ENCODE measurements around the gene C5orf15. TPM values are rescaled to one million over a fixed set of nuclear protein-coding genes. Genes with fewer than 3 reads are reported as not detected.

Gene C5orf15
- polyA plus RNA-seq, 1 donor from 2014 or later = 72.3 TPM

DNA sequence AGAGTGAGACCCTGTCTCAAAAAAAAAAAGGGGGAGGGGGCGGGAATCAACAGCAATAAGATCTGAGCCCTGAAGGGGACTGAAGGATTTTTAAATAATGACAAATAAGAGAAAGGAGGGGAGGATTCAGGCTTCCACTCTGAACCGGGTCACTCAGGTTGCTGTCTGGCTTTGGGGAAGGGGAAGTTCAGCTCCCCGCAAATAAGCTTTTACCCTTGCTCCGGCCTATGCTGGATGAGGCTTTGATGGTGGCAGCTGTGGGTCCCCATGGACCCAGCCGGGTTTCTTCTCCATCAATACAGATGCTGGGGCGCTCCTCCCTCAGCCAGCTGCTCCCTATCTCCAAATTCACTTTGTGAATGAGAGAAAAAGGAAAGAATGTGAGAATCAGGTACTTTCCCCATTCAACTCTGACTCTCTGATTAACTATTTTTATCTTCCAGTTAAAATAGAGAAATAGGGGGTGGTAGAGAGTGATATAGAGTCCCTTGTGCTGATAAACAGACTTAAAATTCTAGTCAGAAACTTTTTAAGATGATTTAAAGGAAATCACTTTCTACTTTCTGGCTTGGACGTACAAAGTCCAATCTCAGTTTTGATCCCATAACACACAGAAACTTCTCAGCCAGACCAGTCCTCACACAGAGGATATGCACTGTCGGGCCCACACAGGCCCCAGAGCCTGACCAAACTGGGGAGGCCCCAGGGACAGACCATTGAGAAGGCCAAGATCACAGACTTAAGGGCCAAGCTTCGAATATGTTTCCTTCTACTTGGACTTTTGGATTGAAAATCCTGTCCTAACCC lies 39.6 kb downstream of the C5orf15 start:
- Histone ChIP-seq H3K27me3 (ENCODE audit: insufficient read depth, low read depth, low read length) (no peaks in the 10 kb centered on the region), H3K36me3 (ENCODE audit: insufficient read depth, low read length) (no peaks in the 10 kb centered on the region), H3K9me3 (ENCODE audit: low read length) (no peaks in the 10 kb centered on the region), H3K4me3 (ENCODE audit: low read length) (no peak overlapping the region), H2AFZ (ENCODE audit: low read depth, low read length) (no peak overlapping the region), H4K20me1 (ENCODE audit: insufficient read depth) (no peaks in the 10 kb centered on the region), H3F3A (ENCODE audit: insufficient read depth, low read length, poor library complexity, severe bottlenecking) (no peaks in the 10 kb centered on the region), H3K79me2 (replicated peaks; ENCODE audit: insufficient read depth, low read length) (no peaks in the 10 kb centered on the region), H3K9me2 (ENCODE audit: insufficient read depth, low read length) (no peaks in the 10 kb centered on the region), H3K4me2 (ENCODE audit: low read length) (no peak overlapping the region), H3K9ac (ENCODE audit: low read length) (no peak overlapping the region), H3K27ac (ENCODE audit: low read length) (no peak overlapping the region)
- no peak for TF ChIP-seq POLR2AphosphoS5 (IDR thresholded peaks at IDR 0.05)
- TF ChIP-seq, protein P1, sequence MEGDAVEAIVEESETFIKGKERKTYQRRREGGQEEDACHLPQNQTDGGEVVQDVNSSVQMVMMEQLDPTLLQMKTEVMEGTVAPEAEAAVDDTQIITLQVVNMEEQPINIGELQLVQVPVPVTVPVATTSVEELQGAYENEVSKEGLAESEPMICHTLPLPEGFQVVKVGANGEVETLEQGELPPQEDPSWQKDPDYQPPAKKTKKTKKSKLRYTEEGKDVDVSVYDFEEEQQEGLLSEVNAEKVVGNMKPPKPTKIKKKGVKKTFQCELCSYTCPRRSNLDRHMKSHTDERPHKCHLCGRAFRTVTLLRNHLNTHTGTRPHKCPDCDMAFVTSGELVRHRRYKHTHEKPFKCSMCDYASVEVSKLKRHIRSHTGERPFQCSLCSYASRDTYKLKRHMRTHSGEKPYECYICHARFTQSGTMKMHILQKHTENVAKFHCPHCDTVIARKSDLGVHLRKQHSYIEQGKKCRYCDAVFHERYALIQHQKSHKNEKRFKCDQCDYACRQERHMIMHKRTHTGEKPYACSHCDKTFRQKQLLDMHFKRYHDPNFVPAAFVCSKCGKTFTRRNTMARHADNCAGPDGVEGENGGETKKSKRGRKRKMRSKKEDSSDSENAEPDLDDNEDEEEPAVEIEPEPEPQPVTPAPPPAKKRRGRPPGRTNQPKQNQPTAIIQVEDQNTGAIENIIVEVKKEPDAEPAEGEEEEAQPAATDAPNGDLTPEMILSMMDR (IDR thresholded peaks at IDR 0.05; ENCODE audit: poor library complexity, severe bottlenecking) = no peak
- TF ChIP-seq, protein P2, sequence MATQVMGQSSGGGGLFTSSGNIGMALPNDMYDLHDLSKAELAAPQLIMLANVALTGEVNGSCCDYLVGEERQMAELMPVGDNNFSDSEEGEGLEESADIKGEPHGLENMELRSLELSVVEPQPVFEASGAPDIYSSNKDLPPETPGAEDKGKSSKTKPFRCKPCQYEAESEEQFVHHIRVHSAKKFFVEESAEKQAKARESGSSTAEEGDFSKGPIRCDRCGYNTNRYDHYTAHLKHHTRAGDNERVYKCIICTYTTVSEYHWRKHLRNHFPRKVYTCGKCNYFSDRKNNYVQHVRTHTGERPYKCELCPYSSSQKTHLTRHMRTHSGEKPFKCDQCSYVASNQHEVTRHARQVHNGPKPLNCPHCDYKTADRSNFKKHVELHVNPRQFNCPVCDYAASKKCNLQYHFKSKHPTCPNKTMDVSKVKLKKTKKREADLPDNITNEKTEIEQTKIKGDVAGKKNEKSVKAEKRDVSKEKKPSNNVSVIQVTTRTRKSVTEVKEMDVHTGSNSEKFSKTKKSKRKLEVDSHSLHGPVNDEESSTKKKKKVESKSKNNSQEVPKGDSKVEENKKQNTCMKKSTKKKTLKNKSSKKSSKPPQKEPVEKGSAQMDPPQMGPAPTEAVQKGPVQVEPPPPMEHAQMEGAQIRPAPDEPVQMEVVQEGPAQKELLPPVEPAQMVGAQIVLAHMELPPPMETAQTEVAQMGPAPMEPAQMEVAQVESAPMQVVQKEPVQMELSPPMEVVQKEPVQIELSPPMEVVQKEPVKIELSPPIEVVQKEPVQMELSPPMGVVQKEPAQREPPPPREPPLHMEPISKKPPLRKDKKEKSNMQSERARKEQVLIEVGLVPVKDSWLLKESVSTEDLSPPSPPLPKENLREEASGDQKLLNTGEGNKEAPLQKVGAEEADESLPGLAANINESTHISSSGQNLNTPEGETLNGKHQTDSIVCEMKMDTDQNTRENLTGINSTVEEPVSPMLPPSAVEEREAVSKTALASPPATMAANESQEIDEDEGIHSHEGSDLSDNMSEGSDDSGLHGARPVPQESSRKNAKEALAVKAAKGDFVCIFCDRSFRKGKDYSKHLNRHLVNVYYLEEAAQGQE (IDR thresholded peaks at IDR 0.05; ENCODE audit: borderline replicate concordance) = no peak
- no peak for TF ChIP-seq MXI1 (conservative IDR thresholded peaks at IDR 0.05; ENCODE audit: poor library complexity, severe bottlenecking)
- TF ChIP-seq TAF1 (IDR thresholded peaks at IDR 0.05; ENCODE audit: low read depth) = no peak
- no peak for TF ChIP-seq EZH2 (IDR thresholded peaks at IDR 0.05; ENCODE audit: borderline replicate concordance, insufficient read depth, low read length, poor library complexity, severe bottlenecking)
- TF ChIP-seq EP300 (conservative IDR thresholded peaks at IDR 0.05; ENCODE audit: poor library complexity, severe bottlenecking) = no peak
- no peak for TF ChIP-seq RAD21 (conservative IDR thresholded peaks at IDR 0.05)
- no peak for TF ChIP-seq SMC3 (conservative IDR thresholded peaks at IDR 0.05; ENCODE audit: poor library complexity)

DNA sequence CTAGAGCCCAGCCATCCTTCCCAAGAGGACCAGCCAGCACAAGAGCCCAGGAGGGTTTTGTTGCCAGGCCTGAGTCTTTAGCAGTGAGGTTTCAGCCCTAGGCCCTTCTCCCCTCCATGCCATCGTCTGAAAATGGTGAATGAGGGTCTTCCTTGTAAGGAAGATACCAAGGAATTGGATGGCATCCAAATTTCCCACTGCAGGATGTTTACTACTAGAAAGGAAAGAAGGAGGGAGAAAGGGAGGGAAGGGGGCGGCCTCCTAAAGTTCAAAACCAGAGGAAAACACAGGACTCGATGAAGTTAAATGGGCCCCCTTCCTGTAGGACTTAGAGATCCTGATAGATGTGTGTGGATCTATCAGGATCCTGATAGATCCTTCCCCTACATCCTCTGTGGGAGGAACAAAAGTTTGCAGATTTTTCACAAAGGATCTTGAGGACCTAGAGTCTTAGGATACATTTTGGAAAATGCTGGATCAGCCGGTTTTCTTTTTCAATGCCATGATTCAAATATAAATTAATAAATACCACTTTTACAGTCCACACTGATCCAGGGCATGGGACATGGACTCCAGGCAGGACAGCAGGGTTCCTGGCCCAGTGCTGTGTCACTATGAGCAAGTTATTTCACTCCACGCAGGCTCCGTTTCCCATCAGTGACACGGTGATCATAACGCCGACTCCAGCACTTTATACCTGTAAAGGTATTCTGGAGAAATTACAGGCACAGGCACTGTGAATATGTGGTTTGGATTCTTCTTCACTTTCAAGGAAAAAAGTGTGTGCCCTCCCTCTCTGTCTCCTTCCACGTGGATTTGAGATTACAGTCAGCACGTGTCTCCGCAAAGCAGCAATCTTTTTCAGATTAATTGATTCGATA lies 40.9 kb downstream of the C5orf15 start:
- Histone ChIP-seq H3K27ac (ENCODE audit: low read length) (no peak overlapping the region), H4K20me1 (ENCODE audit: insufficient read depth) (no peaks in the 10 kb centered on the region), H3K79me2 (replicated peaks; ENCODE audit: insufficient read depth, low read length) (no peaks in the 10 kb centered on the region), H3K27me3 (ENCODE audit: insufficient read depth, low read depth, low read length) (no peaks in the 10 kb centered on the region), H3F3A (ENCODE audit: insufficient read depth, low read length, poor library complexity, severe bottlenecking) (no peaks in the 10 kb centered on the region), H2AFZ (ENCODE audit: low read depth, low read length) (no peak overlapping the region), H3K9me2 (ENCODE audit: insufficient read depth, low read length) (no peaks in the 10 kb centered on the region), H3K4me3 (ENCODE audit: low read length) (no peak overlapping the region), H3K9me3 (ENCODE audit: low read length) (no peaks in the 10 kb centered on the region), H3K9ac (ENCODE audit: low read length) (no peak overlapping the region), H3K36me3 (ENCODE audit: insufficient read depth, low read length) (no peaks in the 10 kb centered on the region), H3K4me2 (ENCODE audit: low read length) (no peak overlapping the region)
- TF ChIP-seq SMC3 (conservative IDR thresholded peaks at IDR 0.05; ENCODE audit: poor library complexity) = no peak
- TF ChIP-seq MXI1 (conservative IDR thresholded peaks at IDR 0.05; ENCODE audit: poor library complexity, severe bottlenecking) = no peak
- TF ChIP-seq, protein P1 (IDR thresholded peaks at IDR 0.05; ENCODE audit: poor library complexity, severe bottlenecking) = no peak
- TF ChIP-seq RAD21 (conservative IDR thresholded peaks at IDR 0.05) = no peak
- TF ChIP-seq, protein P2 (IDR thresholded peaks at IDR 0.05; ENCODE audit: borderline replicate concordance) = no peak
- no peak for TF ChIP-seq EP300 (conservative IDR thresholded peaks at IDR 0.05; ENCODE audit: poor library complexity, severe bottlenecking)
- TF ChIP-seq POLR2AphosphoS5 (IDR thresholded peaks at IDR 0.05) = no peak
- TF ChIP-seq EZH2 (IDR thresholded peaks at IDR 0.05; ENCODE audit: borderline replicate concordance, insufficient read depth, low read length, poor library complexity, severe bottlenecking) = no peak
- TF ChIP-seq TAF1 (IDR thresholded peaks at IDR 0.05; ENCODE audit: low read depth) = no peak
